BLaER1 (cell line): Measurements from ENCODE around the gene SPINDOC.

ENCODE experiments used
- H3K27ac ChIP-seq: shearing (Covaris generic); formaldehyde crosslinking; 2 replicates; pipeline ENCODE4 v1.8.1; 2022
- H3K27me3 ChIP-seq: shearing (Covaris generic); formaldehyde crosslinking; 2 replicates; pipeline ENCODE4 v1.8.1; 2022
- H3K36me3 ChIP-seq: shearing (Covaris generic); formaldehyde crosslinking; 2 replicates; pipeline ENCODE4 v1.8.1; 2022
- H3K4me1 ChIP-seq: shearing (Covaris generic); formaldehyde crosslinking; 2 replicates; pipeline ENCODE4 v1.8.1; 2022
- H3K4me2 ChIP-seq: shearing (Covaris generic); formaldehyde crosslinking; 2 replicates; pipeline ENCODE4 v1.8.1; 2022
- H3K4me3 ChIP-seq: shearing (Covaris generic); formaldehyde crosslinking; 2 replicates; pipeline ENCODE4 v1.8.1; 2022
- H3K9ac ChIP-seq: shearing (Covaris generic); formaldehyde crosslinking; 2 replicates; pipeline ENCODE4 v1.8.1; 2022
- H3K9me3 ChIP-seq: shearing (Covaris generic); formaldehyde crosslinking; 2 replicates; pipeline ENCODE4 v1.8.1; 2022
- H4K20me1 ChIP-seq: shearing (Covaris generic); formaldehyde crosslinking; 2 replicates; pipeline ENCODE4 v1.8.1; 2022
- Cebpa-rat ChIP-seq: shearing (Covaris generic); IDR thresholded peaks from 2 replicates; pipeline ENCODE4 v1.8.1; 2022

The SPINDOC gene

DNA sequence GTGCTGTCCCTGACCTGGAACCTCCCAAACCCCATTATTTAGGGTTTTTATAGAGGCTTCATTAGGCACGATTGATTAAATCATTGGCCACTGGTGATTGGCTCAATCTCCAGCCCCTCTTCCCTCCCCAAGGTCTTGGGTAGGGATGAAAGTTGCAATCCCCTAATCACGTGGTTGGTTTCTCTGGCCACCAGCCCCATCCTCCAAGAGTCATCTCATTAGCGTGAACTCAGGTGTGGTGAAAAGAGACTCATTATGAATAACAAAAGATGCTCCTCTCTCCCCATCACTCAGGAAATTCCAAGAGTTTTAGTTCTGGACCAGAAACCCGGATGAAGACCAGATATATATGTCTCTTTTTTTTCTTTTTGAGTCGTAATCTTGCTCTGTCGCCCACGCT, 18.1 kb downstream of the SPINDOC start:
- no peak overlapping the region for H3K9ac ChIP-seq
- H3K4me1 ChIP-seq: peaks cover 42% of the 10 kb centered on the region
- peaks cover 35% of the 10 kb centered on the region for H4K20me1 ChIP-seq
- H3K4me2 ChIP-seq: no peak overlapping the region
- H3K36me3 ChIP-seq: peaks cover 33% of the 10 kb centered on the region
- TF ChIP-seq Cebpa-rat: no peak
- no peaks in the 10 kb centered on the region for H3K27me3 ChIP-seq
- no peak overlapping the region for H3K27ac ChIP-seq
- no peaks in the 10 kb centered on the region for H3K9me3 ChIP-seq
- H3K4me3 ChIP-seq: no peak overlapping the region

- Histone ChIP-seq H3K27ac (no peak overlapping the region), H3K9me3 (no peaks in the 10 kb centered on the region), H3K36me3 (peaks cover 23% of the 10 kb centered on the region), H3K27me3 (no peaks in the 10 kb centered on the region), H3K9ac (0 out of 2 replicates have a peak overlapping the region, but pooled peaks have one; percentile 19), H4K20me1 (peaks cover 30% of the 10 kb centered on the region), H3K4me3 (no peak overlapping the region), H3K4me1 (peaks cover 43% of the 10 kb centered on the region), H3K4me2 (peak overlapping the region; percentile 54)
- TF ChIP-seq Cebpa-rat: no peak
Measured at GRCh38 chr11:63832336-63832735, 19.1 kb downstream of the SPINDOC start.

DNA sequence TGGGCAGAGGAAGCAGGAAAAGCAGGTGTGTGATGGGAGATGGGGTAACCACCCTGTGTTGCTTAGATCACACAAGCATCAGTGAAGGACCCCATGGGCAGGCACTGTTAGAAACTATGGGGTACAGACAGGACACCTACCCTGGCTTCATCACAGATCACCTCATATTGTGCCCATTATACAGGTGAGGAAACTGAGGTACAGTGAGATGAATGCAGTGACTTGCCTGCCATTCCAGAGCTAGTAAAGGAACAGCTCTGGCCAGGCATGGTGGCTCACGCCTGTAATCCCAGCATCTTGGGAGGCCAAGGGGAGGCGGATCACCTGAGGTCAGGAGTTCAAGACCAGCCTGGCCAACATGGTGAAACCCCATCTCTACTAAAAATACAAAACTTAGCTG, 19.8 kb downstream of the SPINDOC start:
- peaks cover 51% of the 10 kb centered on the region for H3K4me1 ChIP-seq
- no peak overlapping the region for H3K4me3 ChIP-seq
- peaks cover 24% of the 10 kb centered on the region for H4K20me1 ChIP-seq
- no peaks in the 10 kb centered on the region for H3K9me3 ChIP-seq
- H3K36me3 ChIP-seq: peaks cover 16% of the 10 kb centered on the region
- H3K27ac ChIP-seq: no peak overlapping the region
- TF ChIP-seq Cebpa-rat: no peak
- no peak overlapping the region for H3K9ac ChIP-seq
- H3K4me2 ChIP-seq: 0 out of 2 replicates have a peak overlapping the region, but pooled peaks have one; percentile 54
- no peaks in the 10 kb centered on the region for H3K27me3 ChIP-seq

DNA sequence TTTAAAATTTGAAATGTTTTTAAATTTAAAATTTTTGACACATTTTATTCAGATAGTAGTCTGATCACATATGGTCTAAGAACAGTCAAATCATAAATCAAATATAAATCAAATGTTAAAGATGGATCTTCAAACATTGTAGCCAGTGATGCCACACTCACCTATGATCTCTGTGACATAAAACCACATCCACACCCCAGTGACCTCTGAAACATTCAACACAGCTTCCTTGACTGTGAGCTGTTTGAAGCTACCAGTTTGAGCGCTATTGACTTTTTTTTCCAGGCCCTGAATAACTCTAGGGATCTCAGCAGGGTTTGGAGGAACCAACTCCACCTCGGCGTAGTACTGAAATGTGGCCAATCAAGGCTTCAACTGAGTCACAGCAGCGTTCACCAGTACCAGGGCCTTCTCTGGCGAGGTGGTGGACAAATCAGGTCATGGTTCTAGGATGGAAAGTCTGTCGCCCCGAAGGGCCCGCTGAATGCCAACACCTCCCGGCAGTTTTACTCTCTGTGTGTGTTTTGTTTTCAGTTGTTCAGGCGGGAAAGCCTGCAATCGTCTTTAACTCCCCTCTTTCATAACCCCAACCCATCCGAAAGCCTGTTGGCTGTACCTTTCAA, 21.4 kb downstream of the SPINDOC start:
- peaks cover 14% of the 10 kb centered on the region for H4K20me1 ChIP-seq
- no peak overlapping the region for H3K4me3 ChIP-seq
- no peaks in the 10 kb centered on the region for H3K27me3 ChIP-seq
- peak overlapping the region; percentile 75 for H3K4me2 ChIP-seq
- peak overlapping the region; percentile 3; the same call in 1 of the 2 replicates for H3K27ac ChIP-seq
- no peaks in the 10 kb centered on the region; the same call in 1 of the 2 replicates for H3K36me3 ChIP-seq
- no peaks in the 10 kb centered on the region for H3K9me3 ChIP-seq
- no peak for TF ChIP-seq Cebpa-rat
- H3K9ac ChIP-seq: peak overlapping the region; percentile 26; the same call in 1 of the 2 replicates
- peaks cover 48% of the 10 kb centered on the region for H3K4me1 ChIP-seq

DNA sequence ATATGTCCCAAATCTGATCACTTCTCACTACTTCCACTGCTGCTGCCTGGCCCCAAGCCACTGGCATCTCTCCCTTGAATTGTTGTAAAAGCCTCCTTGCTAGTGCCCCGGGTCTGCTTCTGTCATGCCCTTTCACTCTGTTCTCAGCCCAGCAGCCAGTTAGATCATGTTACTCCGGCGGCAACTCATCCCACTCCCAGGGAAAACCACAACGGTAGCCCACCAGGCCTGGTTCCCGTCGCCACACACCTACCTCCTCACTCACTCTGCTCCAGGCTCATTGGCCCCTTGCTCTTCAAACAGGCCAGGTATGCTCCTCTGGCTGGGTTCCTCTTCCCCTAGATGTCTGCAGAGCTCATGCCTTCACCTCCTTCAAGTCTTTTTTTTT, 21.9 kb downstream of the SPINDOC start:
- Histone ChIP-seq H3K4me3 (no peak overlapping the region), H3K9ac (peak overlapping the region; percentile 26; the same call in 1 of the 2 replicates), H4K20me1 (peaks cover 14% of the 10 kb centered on the region), H3K36me3 (no peaks in the 10 kb centered on the region), H3K4me2 (peak overlapping the region; percentile 75), H3K27ac (peak overlapping the region; percentile 3; the same call in 1 of the 2 replicates), H3K9me3 (no peaks in the 10 kb centered on the region), H3K27me3 (no peaks in the 10 kb centered on the region), H3K4me1 (peaks cover 43% of the 10 kb centered on the region)
- TF ChIP-seq Cebpa-rat: no peak

- Histone ChIP-seq H3K4me1 (peaks cover 60% of the 10 kb centered on the region), H3K9ac (no peak overlapping the region), H3K9me3 (no peaks in the 10 kb centered on the region), H4K20me1 (peaks cover 31% of the 10 kb centered on the region), H3K4me2 (peak overlapping the region; percentile 80; the same call in 1 of the 2 replicates), H3K36me3 (peaks cover 5% of the 10 kb centered on the region; the same call in 1 of the 2 replicates), H3K27ac (no peak overlapping the region), H3K4me3 (no peak overlapping the region), H3K27me3 (no peaks in the 10 kb centered on the region)
- TF ChIP-seq Cebpa-rat: no peak
Measured at GRCh38 chr11:63837027-63837688, 23.9 kb downstream of the SPINDOC start.

DNA sequence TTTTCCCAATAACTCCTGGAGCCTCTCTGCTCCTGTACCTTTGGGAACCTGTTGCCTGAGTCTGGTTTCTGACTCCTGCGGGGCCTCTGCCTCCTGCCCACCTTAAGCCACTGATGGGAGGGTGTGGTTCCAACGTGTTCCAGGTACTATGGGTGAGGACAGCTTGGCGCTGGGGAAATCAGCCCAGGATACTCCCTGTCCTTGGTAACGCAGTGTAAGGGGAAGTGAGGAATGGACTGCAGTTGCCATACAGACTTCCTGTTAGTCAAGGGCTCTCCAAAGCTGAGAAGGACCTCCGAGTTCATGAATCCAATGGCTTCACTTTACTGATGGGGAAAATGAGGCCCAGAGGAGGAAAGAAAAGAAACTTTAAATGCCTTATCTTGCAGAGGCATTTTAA, 24.5 kb downstream of the SPINDOC start:
- peak overlapping the region; percentile 80 for H3K4me2 ChIP-seq

DNA sequence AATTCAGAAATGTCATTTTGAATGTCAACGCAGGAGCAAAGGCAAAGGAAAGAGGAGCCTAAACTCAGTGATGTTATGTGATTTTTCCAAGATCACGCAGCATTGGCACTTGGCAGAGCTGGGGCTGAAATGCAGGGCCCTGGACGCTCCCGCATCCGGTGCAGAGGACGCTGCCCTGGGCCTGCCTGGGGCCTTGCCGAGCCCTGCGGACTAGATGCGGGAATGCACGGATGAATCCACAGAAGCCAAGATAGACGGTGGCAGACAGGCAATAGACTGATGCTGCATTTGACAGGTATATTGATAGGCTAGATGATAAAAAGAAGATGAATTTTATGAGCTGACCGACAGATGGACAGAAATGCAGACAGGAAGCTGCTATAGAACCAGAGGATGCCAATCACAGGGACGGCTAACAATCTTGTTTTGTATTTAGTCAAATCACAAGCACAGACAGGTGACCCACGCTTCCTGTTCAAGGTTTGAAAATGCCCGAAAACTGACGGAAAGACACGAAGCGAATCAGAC, 25.0 kb downstream of the SPINDOC start:
- Histone ChIP-seq H3K36me3 (peaks cover 14% of the 10 kb centered on the region), H3K4me2 (peak overlapping the region; percentile 80), H4K20me1 (peaks cover 42% of the 10 kb centered on the region), H3K4me1 (peaks cover 62% of the 10 kb centered on the region), H3K9ac (peak overlapping the region; percentile 65; the same call in 1 of the 2 replicates), H3K4me3 (peak overlapping the region; percentile 97), H3K27ac (peak overlapping the region; percentile 5; the same call in 1 of the 2 replicates), H3K27me3 (no peaks in the 10 kb centered on the region), H3K9me3 (no peaks in the 10 kb centered on the region)
- no peak for TF ChIP-seq Cebpa-rat

More for the DNA sequence above, 24.5 kb downstream of the SPINDOC start:
- peaks cover 9% of the 10 kb centered on the region; the same call in 1 of the 2 replicates for H3K36me3 ChIP-seq
- H4K20me1 ChIP-seq: peaks cover 37% of the 10 kb centered on the region
- 0 out of 2 replicates have a peak overlapping the region, but pooled peaks have one; percentile 97 for H3K4me3 ChIP-seq
- peak overlapping the region; percentile 5; the same call in 1 of the 2 replicates for H3K27ac ChIP-seq
- peak overlapping the region; percentile 65; the same call in 1 of the 2 replicates for H3K9ac ChIP-seq
- peaks cover 60% of the 10 kb centered on the region for H3K4me1 ChIP-seq
- H3K27me3 ChIP-seq: no peaks in the 10 kb centered on the region
- no peaks in the 10 kb centered on the region for H3K9me3 ChIP-seq
- no peak for TF ChIP-seq Cebpa-rat

DNA sequence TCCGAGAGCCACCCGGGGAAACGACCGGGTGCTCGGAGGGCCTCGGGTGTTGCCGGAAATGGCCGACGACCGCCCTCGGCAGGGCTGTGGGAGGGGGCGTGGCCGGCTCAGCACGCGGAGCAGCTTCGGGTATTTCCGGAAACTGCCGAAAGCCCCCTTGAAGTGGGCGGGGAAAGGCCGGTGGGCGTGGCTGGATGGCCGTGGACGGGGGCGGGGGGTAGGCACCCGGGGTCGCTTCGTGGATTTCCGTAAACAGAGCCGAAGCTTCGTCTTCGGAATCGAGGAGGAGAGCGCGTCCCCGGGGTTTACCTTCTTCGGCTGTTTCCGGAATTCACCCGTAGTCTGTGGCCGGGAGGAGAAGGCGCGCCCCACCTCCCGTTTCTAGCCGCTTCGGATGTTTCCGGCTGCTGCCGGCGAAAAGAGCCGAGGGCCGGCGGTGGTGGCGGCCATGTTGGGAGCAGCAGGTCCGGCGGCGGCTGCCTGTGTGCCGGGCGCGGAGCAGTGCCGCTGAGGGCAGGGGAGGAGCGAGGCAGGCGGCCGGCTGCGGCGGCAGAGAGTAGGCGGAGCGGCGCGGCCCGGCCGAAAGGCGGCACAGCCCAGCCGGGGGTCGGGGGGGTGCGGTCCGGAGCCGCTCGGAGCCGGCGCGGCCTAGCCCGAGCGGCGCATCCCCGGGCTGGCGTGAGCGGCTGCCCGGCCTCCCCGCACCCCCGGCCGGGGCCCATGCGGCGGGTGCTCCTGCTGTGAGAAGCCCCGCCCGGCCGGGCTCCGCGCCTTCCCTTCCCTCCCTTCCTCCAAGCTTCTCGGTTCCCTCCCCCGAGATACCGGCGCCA, 25.6 kb downstream of the SPINDOC start, which contains the start of gene MARK2:
MARK2 (plus strand) TSS at position 433 of the 830 bp plus-strand sequence; CDS start at position 830, 397 bp downstream.
- peaks cover 68% of the 10 kb centered on the region for H3K4me1 ChIP-seq
- H3K27me3 ChIP-seq: no peaks in the 10 kb centered on the region
- H3K9me3 ChIP-seq: no peaks in the 10 kb centered on the region
- peak within 1 kb of the TSS; percentile 97 for H3K9ac ChIP-seq
- H3K4me2 ChIP-seq: peak within 1 kb of the TSS; percentile 93
- H3K4me3 ChIP-seq: peak within 1 kb of the TSS; percentile 97
- H3K36me3 ChIP-seq: peaks cover 15% of the 10 kb centered on the region
- peaks cover 48% of the 10 kb centered on the region for H4K20me1 ChIP-seq
- H3K27ac ChIP-seq: peak within 1 kb of the TSS; percentile 95
- no peak for TF ChIP-seq Cebpa-rat
